ENCODE measurements around the gene SLC22A14. TPM values are rescaled to one million over a fixed set of nuclear protein-coding genes. Genes with fewer than 3 reads are reported as not detected.
"Not testable (repeated sequence)": the region's sequence is repeated elsewhere in the genome, so short reads cannot be mapped to it uniquely, and the experiment has no call there.

Gene SLC22A14
- polyA plus RNA-seq, 3 donors from 2014 or later, result not detected

DNA sequence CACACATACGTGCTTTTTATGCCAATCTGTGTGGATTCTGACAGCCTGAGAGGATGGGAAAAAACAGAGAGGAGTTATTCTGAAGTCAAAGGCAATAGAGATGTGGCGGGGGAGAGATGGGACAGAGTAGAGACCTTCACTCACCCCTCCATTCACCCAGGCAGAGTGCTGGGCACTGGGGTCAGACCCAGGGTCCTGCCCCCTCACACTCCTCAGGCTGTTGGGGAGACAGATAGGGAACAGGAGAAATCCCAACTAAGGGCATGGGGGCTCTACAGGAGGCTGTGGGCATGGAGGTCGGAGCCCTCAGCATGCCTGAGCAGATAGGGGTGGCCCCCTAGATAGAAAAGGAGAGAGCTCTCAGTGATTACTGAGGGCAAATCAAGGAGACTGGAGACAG lies 30.3 kb downstream of the SLC22A14 start:
- H3K4me1 Mint-ChIP-seq, result no peaks in the 10 kb centered on the region
- H3K4me3 Mint-ChIP-seq, result no peak overlapping the region
- DNase-seq, result no peak
- H3K27me3 Mint-ChIP-seq (ENCODE audit: low read depth in 3 of 3), result peaks cover 0 to 10% (median 2%) of the 10 kb centered on the region in 3 donors
- no peaks in the 10 kb centered on the region for H3K36me3 Mint-ChIP-seq
- H3K9me3 Mint-ChIP-seq, result no peaks in the 10 kb centered on the region
- no peak overlapping the region for H3K27ac Mint-ChIP-seq

DNA sequence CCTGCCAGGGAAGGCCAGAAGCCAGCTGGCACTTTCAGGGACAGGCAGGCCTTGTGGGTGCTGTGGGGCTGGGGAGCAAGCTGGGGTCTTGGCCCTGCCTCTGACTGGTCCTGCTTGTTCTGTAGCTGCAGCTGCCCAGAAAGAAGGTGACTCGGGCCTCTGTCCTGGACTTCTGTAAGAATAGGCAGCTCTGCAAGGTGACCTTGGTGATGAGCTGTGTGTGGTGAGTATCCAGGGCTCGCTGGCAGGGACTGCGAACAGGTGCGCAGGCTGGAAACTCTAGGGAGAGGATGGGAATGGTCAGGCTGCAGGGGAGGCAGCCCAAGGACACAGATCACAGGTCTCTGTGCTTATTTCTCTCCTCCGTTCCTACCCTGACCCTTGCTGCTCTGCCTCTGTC lies 31.2 kb downstream of the SLC22A14 start:
- H3K4me1 Mint-ChIP-seq, result no peaks in the 10 kb centered on the region
- H3K4me3 Mint-ChIP-seq, result no peak overlapping the region
- H3K27ac Mint-ChIP-seq, result no peak overlapping the region

DNA sequence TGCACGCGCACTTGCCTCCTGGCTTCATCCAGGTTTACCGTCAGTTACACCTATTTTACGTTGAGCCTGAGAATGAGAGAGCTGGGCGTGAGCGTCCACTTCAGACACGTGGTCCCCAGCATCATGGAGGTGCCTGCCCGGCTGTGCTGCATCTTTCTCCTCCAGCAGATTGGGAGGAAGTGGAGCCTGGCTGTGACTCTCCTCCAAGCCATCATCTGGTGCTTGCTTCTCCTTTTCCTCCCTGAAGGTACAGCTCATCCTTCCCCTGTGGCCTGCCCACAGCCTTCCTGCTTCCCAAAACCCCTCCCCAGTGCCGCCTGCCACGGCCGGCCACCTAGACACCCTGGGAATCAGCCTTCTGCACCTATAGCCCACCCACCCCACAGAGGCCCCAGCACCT lies 31.6 kb downstream of the SLC22A14 start:
- Mint-ChIP-seq H3K36me3 (no peaks in the 10 kb centered on the region), H3K27ac (no peak overlapping the region), H3K4me1 (no peaks in the 10 kb centered on the region), H3K27me3 (ENCODE audit: low read depth in 3 of 3) (peaks cover 0 to 10% (median 2%) of the 10 kb centered on the region in 3 donors), H3K9me3 (no peaks in the 10 kb centered on the region), H3K4me3 (no peak overlapping the region)
- DNase-seq, result no peak

More for the DNA sequence above, 31.2 kb downstream of the SLC22A14 start:
- H3K36me3 Mint-ChIP-seq, result no peaks in the 10 kb centered on the region
- H3K9me3 Mint-ChIP-seq, result no peaks in the 10 kb centered on the region
- no peak for DNase-seq
- peaks cover 0 to 10% (median 2%) of the 10 kb centered on the region in 3 donors for H3K27me3 Mint-ChIP-seq (ENCODE audit: low read depth in 3 of 3)

DNA sequence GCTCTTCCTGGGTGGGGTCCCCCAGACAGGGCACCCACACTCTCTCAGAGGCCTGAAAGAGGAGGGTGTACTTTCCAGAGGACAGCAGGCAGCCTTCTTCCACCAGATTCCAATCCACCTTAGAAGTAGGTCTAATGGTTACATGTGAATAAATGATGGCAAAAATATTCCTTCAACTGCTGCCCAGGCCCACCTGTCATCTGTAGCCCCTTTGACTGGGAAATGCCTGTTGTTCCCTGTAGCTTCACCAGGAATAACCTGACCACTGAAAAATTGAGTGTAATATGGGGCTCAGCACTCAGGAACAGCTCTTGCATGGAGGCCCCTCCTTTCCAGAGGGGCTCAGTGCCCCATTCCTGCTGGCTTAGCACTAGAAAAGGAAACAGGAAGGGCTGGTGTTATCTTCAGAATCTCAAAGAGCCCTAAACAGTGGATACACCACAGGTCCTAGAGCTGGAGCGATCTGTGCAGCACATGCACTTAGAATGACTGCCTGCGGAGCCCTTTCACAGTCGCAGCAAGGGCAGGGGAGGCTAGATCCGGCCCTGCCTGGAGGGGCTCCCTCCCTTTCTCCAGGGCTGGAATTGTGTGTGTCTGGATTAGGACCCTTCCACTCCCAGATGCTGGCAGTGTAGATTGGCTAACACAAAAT lies 32.1 kb downstream of the SLC22A14 start:
- Mint-ChIP-seq H3K27me3 (ENCODE audit: low read depth in 3 of 3) (peaks cover 0 to 10% (median 2%) of the 10 kb centered on the region in 3 donors), H3K4me1 (no peaks in the 10 kb centered on the region), H3K27ac (no peak overlapping the region), H3K36me3 (no peaks in the 10 kb centered on the region), H3K9me3 (no peaks in the 10 kb centered on the region), H3K4me3 (no peak overlapping the region)
- DNase-seq, result no peak

DNA sequence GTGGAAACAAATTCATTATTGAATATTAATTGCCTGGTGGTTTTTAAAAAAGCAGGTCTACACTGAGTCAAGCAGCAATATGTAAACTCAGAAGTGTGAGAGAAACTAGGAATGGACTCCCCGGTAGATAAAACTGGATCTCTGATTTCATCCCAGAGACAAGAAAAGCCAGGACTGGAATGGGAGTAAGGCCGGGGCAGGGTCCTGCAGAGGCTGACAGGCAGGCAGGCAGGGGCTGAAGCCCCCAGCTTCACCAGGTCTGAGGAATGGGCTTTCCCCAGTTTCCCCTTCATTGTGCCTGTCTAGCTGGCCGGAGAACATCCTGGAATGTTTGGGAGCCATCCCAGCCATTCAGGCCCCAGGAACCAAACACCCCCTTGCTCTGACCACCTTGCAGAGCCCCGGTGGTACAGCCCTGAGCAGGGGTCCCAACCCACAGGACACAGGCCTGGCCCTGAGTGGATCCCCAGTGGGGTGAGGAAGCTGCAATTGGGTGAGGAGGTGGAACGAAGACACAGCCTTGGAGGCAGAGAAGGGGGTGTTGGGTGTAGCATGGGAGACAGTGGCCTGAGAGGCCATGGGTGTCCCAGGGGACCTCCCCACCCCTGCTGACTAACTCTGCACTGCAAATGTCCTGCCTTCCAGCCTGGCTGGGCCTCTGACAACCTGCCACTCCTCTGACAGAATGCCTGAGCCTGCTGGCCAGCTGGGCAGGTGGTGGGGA lies 32.8 kb downstream of the SLC22A14 start:
- H3K4me3 Mint-ChIP-seq, result no peak overlapping the region
- H3K9me3 Mint-ChIP-seq, result no peaks in the 10 kb centered on the region
- no peak for DNase-seq
- no peak overlapping the region for H3K27ac Mint-ChIP-seq
- peaks cover 0 to 10% (median 2%) of the 10 kb centered on the region in 3 donors for H3K27me3 Mint-ChIP-seq (ENCODE audit: low read depth in 3 of 3)
- H3K4me1 Mint-ChIP-seq, result no peaks in the 10 kb centered on the region
- no peaks in the 10 kb centered on the region for H3K36me3 Mint-ChIP-seq

DNA sequence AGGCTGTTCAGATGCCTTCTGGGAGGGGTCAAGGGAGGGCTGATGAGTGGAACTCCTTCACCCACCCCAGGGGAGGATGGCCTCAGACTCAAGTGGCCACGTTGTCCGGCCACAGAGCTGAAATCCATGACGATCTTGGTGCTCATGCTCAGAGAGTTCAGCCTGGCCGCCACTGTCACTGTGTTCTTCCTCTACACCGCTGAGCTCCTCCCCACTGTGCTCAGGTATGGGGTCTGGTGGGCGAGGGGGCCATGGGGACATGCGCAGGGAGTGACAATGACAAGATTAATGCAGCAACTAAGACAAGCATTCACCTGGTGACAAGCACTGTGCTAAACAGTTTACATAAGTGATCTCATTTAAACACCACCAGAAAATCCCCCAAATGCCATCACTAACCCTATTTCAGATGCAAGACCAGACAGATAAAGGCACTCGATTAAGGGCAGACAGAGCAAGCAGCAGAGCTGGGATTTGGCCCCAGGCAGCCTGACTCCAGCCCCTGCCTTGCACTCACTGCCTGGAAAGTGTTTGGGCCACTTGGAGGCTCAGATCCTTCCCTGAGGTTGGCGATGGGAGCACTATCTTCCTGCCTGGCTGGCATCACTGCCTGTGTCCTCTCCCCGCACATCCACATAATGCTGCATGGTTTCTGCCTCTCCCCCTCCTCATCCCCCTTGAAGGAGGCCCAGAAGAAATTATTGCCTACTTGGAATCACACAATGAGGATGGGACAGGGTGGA lies 33.6 kb downstream of the SLC22A14 start:
- Mint-ChIP-seq H3K27me3 (ENCODE audit: low read depth in 3 of 3) (peaks cover 0 to 10% (median 3%) of the 10 kb centered on the region in 3 donors), H3K36me3 (no peaks in the 10 kb centered on the region), H3K27ac (no peak overlapping the region), H3K4me3 (no peak overlapping the region), H3K9me3 (no peaks in the 10 kb centered on the region), H3K4me1 (no peaks in the 10 kb centered on the region)
- no peak for DNase-seq

DNA sequence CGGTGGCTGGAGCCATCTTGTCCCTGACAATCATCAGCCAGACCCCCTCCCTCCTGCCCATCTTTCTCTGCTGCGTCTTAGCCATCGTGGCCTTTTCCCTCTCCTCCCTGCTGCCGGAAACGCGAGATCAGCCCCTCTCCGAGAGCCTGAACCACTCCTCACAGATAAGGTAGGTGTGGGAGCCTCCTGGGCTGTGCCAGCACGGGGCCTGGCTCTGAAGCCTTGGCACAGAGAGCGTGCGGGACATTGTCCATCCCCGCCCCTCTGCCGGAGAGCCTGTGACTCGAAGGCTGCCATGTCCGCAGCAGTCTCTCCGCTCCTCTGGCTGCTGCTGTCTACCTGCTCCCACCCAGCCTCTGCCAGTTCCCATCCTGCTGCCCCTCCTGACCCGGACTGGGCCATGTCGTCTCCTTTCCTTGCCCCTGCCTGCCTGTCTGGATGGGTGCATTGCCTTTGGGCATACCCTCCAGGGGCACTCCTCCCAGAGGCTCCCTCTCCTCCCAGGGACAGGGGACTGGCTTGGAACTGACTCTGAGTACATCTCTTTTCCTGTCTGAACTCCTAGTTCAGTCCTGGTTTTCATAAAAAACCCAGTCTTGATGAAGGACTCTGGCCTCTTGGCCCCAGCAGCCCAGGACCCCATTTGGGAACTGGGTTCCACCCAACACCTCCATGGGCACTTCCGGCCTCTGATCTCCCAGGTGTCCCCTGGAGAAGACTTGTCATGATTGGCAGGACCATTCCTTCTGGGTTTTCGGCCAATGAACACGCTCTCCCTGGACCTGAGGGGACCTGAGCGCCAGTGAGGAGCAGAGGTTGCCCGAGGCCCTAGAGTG lies 34.5 kb downstream of the SLC22A14 start:
- no peak overlapping the region for H3K4me3 Mint-ChIP-seq
- H3K27me3 Mint-ChIP-seq (ENCODE audit: low read depth in 3 of 3), result peaks cover 0 to 10% (median 5%) of the 10 kb centered on the region in 3 donors
- H3K27ac Mint-ChIP-seq, result no peak overlapping the region
- no peak for DNase-seq
- no peaks in the 10 kb centered on the region for H3K4me1 Mint-ChIP-seq
- no peaks in the 10 kb centered on the region for H3K9me3 Mint-ChIP-seq
- no peaks in the 10 kb centered on the region for H3K36me3 Mint-ChIP-seq

DNA sequence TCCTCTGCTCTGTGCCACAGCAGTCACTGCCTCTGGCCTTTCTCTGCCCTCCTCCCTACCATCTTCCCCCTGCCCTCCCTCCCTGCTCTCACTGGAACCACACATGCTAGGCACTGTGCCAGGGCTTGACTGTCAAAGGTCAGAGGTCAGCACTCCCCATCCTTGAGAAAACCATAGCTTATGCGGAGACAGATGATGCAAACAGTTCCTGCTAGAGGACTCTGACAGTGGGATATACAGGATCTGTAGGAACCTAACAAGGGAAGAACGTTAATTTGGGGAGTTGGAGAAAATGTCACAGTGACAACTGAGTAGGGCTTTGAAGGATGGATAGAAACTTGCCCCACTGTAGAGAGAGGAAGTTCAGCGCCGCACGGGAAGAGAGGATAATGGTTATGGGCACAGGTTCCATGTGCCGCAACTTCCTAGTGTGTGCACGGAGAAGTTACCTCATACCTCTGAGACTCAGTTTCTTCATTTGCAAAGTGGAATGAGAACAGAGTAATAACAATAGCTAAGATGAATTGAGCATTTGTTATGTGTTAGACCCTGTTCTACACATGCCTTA lies 35.2 kb downstream of the SLC22A14 start:
- Mint-ChIP-seq H3K36me3 (no peaks in the 10 kb centered on the region), H3K9me3 (peaks cover 0 to 1% (median 0%) of the 10 kb centered on the region in 6 donors), H3K27me3 (ENCODE audit: low read depth in 3 of 3) (peaks cover 0 to 7% (median 6%) of the 10 kb centered on the region in 3 donors), H3K27ac (no peak overlapping the region), H3K4me3 (no peak overlapping the region), H3K4me1 (no peaks in the 10 kb centered on the region)
- no peak for DNase-seq

DNA sequence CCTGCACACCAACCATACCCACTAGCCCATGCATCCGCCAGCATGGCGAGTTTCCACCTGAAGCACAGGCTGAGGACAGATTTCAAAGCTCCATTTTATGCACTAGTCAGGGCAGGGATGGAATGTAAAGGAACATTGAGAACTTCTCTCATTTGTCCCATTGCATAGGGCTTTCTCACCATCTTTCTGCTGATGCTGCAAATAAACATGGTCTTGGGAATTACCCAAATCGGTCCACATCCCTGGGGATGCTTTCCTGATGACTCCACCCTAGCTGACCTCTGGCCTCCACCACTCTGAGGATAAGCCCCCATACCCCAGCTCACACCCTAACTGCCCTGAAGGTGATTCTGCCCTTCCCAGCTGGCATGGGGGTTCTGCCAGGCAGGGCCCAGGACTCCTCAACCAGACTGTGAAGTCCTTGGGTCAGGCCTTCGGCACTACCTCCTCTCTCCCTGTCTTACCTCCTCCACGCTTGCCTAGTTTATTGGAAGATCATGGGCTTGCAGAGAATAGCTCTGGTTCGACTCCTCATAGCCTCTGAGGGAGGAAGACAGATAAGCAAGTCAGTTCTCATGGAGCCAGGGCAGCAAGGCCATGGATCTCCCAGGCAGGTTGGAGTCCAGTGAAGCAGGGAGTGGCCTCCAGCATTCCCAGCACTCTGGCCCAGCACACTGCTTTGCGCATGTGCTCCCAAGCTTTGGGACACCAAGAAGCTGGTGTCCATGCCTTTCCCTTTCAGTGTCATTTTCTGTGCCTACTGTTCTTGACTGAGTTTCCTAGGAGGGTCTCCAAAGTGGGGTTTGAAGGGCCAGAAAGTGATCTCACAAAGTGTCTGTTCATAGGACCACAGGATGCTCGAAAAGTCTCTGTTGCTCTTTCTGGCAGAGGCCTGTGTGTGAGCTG lies 36.9 kb downstream of the SLC22A14 start:
- H3K4me1 Mint-ChIP-seq, result no peaks in the 10 kb centered on the region
- no peak for DNase-seq
- peaks cover 0 to 1% (median 0%) of the 10 kb centered on the region in 6 donors for H3K9me3 Mint-ChIP-seq
- H3K36me3 Mint-ChIP-seq, result no peaks in the 10 kb centered on the region
- peak overlapping the region in 1 of 6 donors; percentile 31 for H3K27ac Mint-ChIP-seq
- no peak overlapping the region for H3K4me3 Mint-ChIP-seq
- H3K27me3 Mint-ChIP-seq (ENCODE audit: low read depth in 3 of 3), result peaks cover 0 to 6% (median 3%) of the 10 kb centered on the region in 3 donors

DNA sequence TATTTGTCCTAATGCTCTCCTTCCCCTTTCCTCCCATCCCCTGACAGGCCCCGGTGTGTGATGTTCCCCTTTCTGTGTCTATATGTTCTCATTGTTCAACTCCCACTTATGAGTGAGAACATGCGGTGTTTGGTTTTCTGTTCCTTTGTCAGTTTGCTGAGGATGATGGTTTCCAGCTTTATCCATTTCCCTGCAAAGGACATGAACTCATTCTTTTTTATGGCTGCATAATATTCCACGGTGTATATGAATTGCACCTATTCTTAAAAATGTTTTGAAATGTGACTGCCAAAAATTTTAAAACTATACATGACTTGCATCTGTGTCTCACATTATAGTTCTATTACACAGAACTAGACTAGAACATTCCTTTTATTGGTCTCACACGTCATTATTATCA lies 38.5 kb downstream of the SLC22A14 start:
- not testable (repeated sequence) for H3K36me3 Mint-ChIP-seq; H3K4me1 Mint-ChIP-seq; H3K4me3 Mint-ChIP-seq; DNase-seq; H3K9me3 Mint-ChIP-seq; H3K27ac Mint-ChIP-seq; H3K27me3 Mint-ChIP-seq (ENCODE audit: low read depth in 3 of 3)

DNA sequence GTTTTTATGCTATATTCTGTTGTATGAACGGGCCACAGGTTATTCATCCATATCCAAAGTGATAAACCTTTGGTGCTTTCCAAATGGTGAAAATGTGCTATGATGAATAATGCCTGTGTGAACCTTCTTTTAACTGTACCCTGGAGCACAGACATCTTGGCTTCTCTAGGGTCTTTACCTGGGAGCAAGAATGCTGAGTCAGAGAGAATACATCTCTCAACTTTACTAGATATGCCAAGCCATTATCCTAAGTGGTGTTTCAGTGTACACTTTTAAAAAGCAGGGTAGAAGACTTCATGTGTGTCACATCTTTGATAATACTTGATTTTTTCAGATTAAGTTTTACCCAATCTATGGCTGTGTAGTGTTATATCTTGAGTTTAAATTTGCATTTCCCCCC lies 41.0 kb downstream of the SLC22A14 start:
- Mint-ChIP-seq H3K9me3 (peaks cover 0 to 1% (median 0%) of the 10 kb centered on the region in 6 donors), H3K4me3 (no peak overlapping the region), H3K4me1 (no peaks in the 10 kb centered on the region), H3K36me3 (no peaks in the 10 kb centered on the region), H3K27me3 (ENCODE audit: low read depth in 3 of 3) (peaks cover 2 to 6% (median 5%) of the 10 kb centered on the region in 3 donors), H3K27ac (no peak overlapping the region)
- DNase-seq, result no peak

DNA sequence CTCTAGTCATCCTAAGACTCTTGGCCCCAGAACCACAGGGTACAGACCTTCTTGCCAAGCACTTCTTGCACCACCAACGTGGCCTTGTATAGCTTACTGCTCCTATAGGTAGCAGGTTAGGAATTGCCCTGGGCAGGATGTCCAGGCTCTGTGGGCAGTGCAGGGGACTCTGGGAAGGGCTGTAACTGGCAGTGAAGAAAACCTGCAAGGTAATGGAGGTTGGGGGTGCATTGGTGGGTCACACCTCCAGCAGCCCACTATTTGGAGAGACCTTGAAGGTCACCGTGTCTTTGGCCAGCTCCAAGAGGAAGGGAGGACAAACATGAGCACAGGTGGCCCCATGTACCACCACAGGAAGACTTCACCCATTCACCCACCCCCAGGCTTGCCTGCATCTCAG lies 43.2 kb downstream of the SLC22A14 start:
- H3K27me3 Mint-ChIP-seq (ENCODE audit: low read depth in 3 of 3), result peaks cover 4 to 6% (median 5%) of the 10 kb centered on the region in 3 donors
- peaks cover 0 to 1% (median 0%) of the 10 kb centered on the region in 6 donors for H3K9me3 Mint-ChIP-seq
- H3K4me3 Mint-ChIP-seq, result no peak overlapping the region
- H3K27ac Mint-ChIP-seq, result no peak overlapping the region
- no peak for DNase-seq
- no peaks in the 10 kb centered on the region for H3K36me3 Mint-ChIP-seq
- H3K4me1 Mint-ChIP-seq, result no peaks in the 10 kb centered on the region

All from immature natural killer cell (primary cell).